GM21737 (cell line): ENCODE measurements around the gene SH3PXD2A.
"Not testable (repeated sequence)": the region's sequence is repeated elsewhere in the genome, so short reads cannot be mapped to it uniquely, and the experiment has no call there.

Experiments used
- ATAC-seq: cut with Tn5 transposase; IDR thresholded peaks from one replicate; pipeline ENCODE4 v1.9.1; 2021; ENCODE audit warnings: mild to moderate bottlenecking, moderate library complexity; ENCODE audit not compliant: unreplicated experiment

The SH3PXD2A gene

GRCh38 chr10:103751667-103752290 is 103.6 kb downstream of the SH3PXD2A start:
- no peak for ATAC-seq

GRCh38 chr10:103750836-103751235 is 104.5 kb downstream of the SH3PXD2A start:
- ATAC-seq = no peak

- no peak for ATAC-seq
These were observed 105.6 kb downstream of the SH3PXD2A start for GRCh38 chr10:103749779-103750178.

- ATAC-seq = no peak
These were observed 107.4 kb downstream of the SH3PXD2A start for GRCh38 chr10:103748020-103748419.

GRCh38 chr10:103747193-103747865 is 108.0 kb downstream of the SH3PXD2A start:
- ATAC-seq = no peak

- ATAC-seq = no peak
These were observed 108.8 kb downstream of the SH3PXD2A start for GRCh38 chr10:103746598-103746997.

- ATAC-seq = no peak
These were observed 109.8 kb downstream of the SH3PXD2A start for GRCh38 chr10:103745341-103746247.

- ATAC-seq = no peak
These were observed 112.6 kb downstream of the SH3PXD2A start for GRCh38 chr10:103742824-103743223.

- ATAC-seq = no peak
These were observed 114.8 kb downstream of the SH3PXD2A start for GRCh38 chr10:103740611-103741010.

GRCh38 chr10:103739039-103739764 is 116.2 kb downstream of the SH3PXD2A start:
- no peak for ATAC-seq

- ATAC-seq = no peak
These were observed 117.5 kb downstream of the SH3PXD2A start for GRCh38 chr10:103737735-103738367.

- no peak for ATAC-seq
These were observed 118.6 kb downstream of the SH3PXD2A start for GRCh38 chr10:103736763-103737162.

- no peak for ATAC-seq
These were observed 119.3 kb downstream of the SH3PXD2A start for GRCh38 chr10:103736044-103736443.

- ATAC-seq = no peak
These were observed 120.6 kb downstream of the SH3PXD2A start for GRCh38 chr10:103734731-103735130.

- no peak for ATAC-seq
These were observed 122.3 kb downstream of the SH3PXD2A start for GRCh38 chr10:103733045-103733419.

GRCh38 chr10:103732339-103733044 is 122.9 kb downstream of the SH3PXD2A start:
- no peak for ATAC-seq

- ATAC-seq = no peak
These were observed 123.6 kb downstream of the SH3PXD2A start for GRCh38 chr10:103731609-103732270.

GRCh38 chr10:103731026-103731425 is 124.3 kb downstream of the SH3PXD2A start:
- not testable (repeated sequence) for ATAC-seq

GRCh38 chr10:103729851-103730250 is 125.5 kb downstream of the SH3PXD2A start:
- no peak for ATAC-seq
